GM23248 (cell line): ENCODE data around the gene LTBP3.

ENCODE experiments used
- EZH2 ChIP-seq: fragments of 200-600 bp; sonication (generic); IDR thresholded peaks from 2 replicates; pipeline ENCODE4 v1.6.1; 2018; ENCODE audit warnings: antibody characterized with exemption, mild to moderate bottlenecking; ENCODE audit not compliant: insufficient read depth, poor library complexity, severe bottlenecking
- EZH2phosphoT487 ChIP-seq: fragments of 200-600 bp; sonication (generic); IDR thresholded peaks from 2 replicates; pipeline ENCODE4 v1.6.1; 2018; ENCODE audit warnings: antibody characterized with exemption, moderate library complexity, mild to moderate bottlenecking, low read depth; ENCODE audit not compliant: insufficient read depth

DNA sequence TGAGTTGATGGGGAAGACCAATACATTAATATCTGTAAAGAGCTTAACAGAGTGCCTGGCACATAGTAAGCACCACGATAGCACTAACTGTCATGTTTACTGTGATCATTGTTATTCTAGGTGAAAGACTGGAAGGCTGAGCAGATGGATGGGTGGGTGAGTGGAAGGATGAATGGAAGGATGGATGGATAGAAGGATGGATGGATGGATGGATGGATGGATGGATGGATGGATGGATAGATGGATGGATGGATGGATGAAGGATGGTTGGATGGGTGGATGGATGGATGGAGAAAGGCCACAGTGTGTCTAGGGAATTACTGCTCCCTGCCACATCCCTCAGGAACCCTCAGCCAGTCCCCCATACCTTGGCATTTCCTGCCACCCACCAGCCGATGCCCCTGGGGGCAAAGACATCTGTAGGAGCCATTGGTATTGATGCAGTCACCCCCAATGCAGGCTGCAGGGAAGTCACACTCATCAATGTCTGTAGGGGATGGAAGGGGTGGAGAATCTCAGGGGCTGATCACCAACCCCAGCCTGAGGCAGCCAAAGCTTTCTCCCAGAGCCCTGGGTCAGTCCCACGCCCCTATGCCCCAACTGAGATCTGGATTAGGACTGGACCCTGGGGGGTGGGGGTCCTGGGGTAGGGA lies 15.3 kb downstream of the LTBP3 start:
- no peak for TF ChIP-seq EZH2
- TF ChIP-seq EZH2phosphoT487 = no peak
